HG02642 (cell line): ENCODE measurements around the gene UBE2G1.
A peak's percentile ranks its signal among the peaks of the same experiment; 100 is the strongest.

Experiments
- ATAC-seq: cut with Tn5 transposase; IDR thresholded peaks from one replicate; pipeline ENCODE4 v1.9.1; 2021; ENCODE audit warnings: mild to moderate bottlenecking; ENCODE audit not compliant: unreplicated experiment, poor library complexity

Gene UBE2G1

DNA sequence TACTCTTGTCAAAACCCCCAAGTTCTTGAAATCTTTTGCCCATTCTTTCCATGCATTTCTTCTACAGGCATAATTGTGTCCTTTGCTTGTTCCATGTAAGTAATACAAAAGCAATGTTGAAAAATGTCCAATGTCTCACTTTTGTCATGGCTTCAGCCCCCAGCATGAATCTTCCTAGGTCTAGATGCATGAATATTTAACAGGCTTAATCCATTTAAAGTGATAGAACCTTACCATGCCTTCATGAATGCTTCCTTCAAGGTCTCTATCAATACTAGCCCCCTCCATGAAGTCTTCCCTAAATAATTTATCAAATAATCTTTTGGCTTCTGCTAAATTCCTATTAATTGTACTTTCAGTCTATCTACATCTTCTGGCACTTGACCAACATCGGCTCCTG is 56.6 kb downstream of the UBE2G1 start:
- ATAC-seq: no peak

DNA sequence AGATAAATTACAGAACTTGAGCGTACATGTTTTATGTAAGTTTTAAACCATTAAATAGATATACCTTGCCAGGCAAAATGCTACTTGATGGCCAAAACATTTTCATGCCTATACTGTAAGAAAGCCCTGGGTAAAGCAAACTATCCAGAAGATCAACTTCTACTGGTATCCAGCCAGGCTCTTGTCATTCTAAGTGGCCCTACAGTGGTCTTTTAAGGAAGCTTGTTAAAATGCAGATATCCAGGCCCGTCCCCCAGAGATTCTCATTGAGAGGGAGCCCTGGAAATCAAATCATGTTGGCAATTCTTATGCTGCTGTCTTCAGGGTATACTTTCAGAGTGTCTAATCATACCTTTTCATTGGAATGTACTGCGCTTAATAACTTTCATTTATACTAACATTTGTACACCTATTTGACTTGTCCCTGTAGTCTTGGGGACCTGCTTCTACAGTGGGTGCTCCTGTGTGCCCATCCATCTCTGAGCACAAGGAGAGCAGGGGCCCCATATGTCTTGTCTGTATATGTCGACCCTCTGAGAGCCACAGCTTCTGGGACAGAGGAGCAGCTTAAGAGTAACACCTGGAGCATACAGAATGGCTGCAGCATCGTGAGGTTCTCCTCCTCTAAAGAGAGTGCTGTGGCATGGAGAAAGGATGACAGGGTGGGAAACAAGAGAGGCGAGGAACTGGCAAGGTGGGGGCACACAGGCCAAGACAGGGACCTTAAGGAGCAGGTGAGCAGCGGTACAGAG is 59.1 kb downstream of the UBE2G1 start:
- no peak for ATAC-seq

DNA sequence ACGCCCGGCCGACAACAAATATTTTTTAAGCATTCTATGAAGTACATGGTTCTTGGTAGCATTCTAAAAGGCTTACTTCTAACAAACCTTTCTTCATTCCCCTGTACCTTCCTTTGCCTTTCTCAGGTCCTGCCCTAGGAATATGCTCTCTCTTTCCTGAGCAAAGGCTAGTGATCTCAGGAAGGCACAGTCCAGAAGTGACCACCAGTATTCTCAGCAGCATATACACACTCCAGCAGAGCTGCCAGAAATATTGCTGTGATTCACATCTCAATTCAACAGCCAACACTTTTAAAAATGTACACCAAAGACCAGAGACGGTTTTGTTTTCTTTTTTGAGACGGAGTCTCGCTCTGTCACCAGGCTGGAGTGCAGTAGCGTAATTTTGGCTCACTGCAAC is 61.3 kb downstream of the UBE2G1 start:
- ATAC-seq: no peak

DNA sequence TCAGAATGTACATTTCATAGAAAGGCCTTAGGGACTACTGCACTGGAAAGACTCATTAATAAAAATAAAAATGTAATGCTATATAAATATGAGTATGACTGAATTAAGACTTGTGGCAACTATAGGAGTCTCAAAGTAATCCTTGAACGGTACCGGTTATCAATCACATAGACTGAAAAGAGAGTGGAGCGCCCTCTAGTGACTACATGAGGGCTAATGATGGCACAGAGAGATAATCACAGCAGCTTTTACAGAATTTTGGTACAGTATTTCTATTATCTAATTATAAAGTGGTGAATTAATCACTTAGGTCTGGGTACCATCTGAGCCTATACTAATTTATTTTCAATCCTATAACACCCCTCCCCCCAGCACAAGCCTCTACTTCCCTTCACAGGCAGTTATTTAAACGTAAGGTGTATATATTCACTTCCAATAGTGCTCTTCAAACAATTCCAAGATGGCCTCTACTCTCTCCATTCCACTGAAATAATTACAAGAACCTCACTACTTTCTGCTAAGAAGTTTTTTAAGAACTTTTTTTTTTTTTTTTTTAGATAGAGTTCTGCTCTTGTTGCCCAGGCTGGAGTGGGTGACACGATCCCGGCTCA is 62.0 kb downstream of the UBE2G1 start:
- no peak for ATAC-seq

DNA sequence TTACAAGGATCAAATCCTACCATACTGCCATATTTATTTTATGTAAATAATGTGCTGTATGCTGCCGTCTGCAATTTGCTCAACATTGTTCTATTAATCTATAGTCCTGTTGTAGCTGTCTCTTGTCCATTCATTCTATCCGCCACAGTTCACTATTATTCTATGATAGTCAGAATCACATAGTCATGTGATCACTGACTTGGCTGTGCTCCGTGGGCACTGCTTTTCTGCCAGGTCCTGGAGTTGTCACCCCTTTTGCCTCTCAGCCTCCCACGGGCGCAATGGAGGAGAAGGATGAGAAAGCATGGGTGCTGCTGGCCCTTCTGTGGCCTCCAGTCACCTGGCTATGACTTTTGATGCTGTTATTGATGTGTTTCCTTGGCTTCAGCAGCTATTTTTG is 65.4 kb downstream of the UBE2G1 start:
- no peak for ATAC-seq

DNA sequence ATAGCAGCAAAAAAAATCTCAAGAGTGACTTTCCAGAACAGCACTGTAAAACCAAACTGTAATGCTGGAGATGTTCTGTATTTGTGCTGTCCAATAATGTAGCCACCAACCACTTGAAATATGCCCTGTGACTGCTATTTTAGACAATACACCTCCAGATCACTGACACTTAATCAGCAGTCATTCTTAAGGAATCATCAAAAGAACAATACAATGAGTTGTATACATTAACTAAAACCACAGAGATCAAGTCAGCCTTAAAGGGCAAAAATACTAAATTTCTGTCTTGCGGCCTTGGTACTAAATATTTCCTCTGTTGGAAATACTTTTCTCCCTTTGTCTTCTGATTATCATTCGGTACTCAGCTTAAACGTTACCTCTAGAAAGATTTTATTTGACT is 69.1 kb downstream of the UBE2G1 start:
- no peak for ATAC-seq

DNA sequence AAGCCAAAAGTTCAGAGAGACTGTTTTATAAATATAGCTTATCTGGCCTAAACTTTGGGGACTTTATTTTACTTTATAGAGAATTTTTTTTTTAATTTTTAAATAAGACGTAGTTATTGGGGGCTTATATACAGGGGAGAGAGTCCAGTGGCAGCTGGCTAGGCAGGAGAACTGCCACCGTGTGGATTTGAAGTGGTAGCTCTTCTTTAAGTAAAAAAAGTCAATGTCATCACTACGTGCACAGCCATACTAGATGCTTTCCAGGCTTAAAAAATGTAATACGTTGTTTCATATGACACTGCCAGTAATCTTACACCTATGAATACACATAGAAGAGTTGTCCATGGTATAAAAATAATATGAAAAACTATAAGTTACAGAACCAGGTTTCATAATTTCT is 70.8 kb downstream of the UBE2G1 start:
- no peak for ATAC-seq

DNA sequence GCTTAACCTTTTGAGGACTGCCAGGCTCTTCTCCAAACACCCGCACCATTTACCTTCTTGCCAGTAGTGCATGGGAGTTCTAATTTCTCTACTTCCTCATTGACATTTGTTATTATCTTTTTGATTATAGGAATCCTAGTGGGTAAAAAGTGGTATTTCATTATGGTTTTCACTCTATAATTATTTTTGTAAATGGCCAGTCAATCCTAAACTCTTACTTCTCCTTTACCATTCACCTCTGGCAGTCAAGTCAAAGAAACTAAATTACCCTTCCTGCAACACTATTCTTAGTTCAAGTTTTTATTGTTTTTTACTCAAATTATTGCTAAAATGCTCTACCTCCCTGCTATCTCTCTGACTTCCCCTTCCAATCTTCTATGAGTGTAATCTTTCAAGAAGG is 72.9 kb downstream of the UBE2G1 start:
- ATAC-seq: no peak

DNA sequence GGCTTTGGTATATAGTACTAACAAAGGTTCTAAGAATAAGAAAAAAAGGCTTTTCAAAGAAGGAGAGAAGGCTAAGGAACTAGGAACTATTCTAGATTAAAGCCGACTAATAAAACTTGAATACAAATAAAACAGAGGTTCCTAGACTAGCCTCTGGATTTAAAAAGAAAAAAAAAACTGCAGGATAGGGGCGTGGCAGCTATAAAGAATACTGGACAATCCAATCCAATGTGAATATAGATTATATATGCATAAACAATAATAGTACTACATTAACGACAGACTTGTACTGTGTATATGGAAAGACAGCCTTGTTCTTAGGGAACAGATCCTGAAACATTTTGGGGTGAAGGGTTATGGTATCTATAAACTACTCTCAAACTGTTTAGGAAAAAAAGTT is 78.8 kb downstream of the UBE2G1 start:
- no peak for ATAC-seq

DNA sequence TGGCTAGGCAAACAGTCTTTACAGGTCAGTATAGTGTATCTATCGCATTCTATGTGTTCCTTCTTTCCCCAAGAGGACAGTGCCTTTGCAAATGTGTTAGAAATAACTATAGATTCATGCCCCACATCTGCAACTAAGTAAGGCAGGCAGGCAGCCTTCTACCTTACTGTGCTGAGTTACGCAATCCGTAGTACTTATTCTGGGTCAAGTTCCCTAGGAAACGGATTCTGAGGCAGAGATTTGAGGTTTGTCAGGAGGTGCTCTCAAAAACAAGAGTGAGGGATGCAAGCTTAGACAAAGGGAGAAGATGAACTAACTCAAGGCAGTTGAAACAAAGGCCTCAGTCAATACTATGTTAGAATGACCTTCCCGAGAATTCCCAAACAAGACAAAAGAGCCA is 90.0 kb downstream of the UBE2G1 start:
- ATAC-seq: no peak

DNA sequence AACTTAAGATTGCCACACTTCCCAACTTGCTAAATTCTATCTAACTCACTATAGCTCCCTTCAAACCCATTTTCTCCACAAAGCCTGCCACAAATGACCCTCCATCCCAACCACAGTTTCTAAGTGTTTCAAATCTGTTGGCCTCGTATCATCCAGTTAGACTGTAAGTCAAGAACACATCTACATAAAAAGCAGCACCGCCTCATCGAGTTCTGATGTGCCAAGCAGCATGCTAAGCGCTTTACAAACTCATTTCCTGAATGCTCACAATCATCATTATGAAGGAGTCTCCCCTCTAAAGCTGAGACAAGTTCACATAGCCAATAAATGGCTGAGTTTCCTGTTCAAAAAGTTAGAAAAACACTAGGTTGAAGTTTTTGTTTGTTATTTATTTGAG is 93.5 kb downstream of the UBE2G1 start:
- no peak for ATAC-seq

DNA sequence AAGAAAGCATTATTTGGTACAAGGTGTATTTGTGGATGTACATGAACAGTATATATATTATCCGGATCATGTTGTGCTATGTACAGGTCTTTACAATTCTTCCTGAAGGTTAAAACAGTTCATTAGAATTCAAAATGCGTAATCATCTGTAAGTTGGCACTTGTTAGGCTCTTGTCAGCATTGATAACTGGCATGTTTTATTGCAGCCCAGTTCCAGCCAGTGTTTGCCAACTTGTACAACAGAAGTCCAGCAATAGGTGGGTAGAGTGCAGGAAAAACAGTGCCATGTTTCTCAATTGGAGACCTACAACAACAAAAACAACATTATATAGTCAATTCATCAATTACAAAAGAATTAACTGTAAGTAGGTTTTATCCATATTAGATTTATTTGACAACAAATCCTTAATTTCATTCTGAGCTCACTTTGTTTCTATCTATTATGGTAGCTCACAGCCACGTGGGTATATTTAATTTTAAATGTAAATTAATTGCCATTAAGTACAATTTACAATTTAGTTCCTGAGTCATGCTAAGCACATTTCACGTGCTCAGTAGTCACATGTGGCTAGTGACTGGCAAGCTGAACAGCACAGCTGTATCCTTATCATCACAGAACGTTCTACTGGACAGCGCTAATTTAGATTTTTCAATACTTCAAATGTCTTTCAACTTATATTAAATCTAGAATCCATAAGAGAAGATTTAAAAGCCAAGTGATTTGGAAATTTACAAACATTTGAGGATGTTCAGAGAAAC is 94.1 kb downstream of the UBE2G1 start:
- ATAC-seq: no peak

DNA sequence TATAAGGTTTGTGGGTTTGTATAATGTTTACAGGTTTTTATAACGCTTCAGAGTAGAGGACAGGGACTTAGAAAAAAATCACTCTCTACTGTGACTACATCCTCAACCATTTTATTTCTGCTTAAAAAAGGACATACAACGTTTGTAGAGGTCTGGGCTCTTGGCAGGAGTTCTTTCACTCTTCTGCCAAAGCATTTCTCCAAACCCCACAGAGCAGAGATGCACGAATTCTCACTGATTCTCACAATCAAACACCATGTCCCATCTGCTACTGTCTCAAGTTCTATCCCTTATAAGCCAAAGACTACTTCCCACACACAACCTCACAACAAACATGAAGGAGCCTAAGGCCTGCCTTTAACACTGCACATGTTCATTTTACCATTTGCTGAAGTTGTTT is 95.7 kb downstream of the UBE2G1 start:
- no peak for ATAC-seq

DNA sequence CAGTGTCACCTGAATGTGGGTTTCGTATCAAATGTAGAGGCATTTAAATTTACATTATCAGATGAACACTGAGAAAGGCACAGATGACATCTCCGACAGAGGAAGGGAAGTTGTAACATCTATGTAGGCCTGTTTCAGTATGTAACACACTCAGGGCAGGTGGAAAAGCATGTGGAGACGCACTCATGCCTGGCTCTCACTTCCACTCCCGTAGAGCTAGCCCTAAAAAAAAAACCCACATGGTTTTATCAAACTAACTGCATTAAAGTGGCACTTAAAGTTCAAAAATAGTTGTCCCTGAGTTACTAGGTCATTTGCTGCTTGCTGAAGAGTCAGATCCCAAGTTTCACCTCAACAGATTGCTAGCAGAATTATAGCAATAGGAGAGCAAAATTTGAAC is 96.6 kb downstream of the UBE2G1 start:
- no peak for ATAC-seq

DNA sequence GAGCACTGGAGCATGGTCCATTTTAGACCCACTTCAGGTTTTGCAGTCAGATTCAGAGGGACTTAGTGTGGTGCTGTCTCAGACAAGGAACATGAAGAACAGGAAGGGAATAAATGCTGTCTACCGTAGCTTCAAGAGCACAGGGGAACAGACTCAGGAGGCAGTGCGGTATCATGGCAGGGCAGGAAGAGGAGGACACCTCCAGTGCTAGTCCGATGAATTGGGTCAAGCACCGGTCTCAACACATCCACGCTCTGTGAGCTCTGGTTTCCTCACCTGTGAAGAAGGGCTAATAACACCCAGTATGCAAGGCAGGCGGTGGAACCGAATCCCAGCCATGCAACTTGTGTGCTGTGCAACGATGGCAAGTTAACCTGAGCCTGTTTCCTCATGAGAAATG is 99.1 kb downstream of the UBE2G1 start:
- ATAC-seq: no peak

DNA sequence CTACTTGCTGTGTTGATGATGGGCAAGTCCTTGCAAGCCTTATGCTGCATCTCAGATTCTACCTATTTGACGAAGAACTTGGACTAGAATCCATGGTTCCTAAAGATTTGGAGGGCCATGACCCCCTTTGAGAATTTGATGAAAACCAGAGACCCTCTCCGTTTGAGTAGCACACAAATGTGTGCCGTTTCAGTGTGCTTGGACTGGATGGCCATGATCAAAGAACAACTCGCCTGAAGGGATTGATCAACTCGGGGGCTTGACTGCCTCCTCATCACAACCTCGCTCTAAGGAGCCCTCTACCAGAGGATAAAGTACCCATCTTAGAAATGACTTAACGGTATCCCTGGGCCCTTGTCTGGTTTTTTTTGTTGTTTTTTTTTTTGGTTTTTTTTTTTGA is 99.9 kb downstream of the UBE2G1 start:
- no peak for ATAC-seq

DNA sequence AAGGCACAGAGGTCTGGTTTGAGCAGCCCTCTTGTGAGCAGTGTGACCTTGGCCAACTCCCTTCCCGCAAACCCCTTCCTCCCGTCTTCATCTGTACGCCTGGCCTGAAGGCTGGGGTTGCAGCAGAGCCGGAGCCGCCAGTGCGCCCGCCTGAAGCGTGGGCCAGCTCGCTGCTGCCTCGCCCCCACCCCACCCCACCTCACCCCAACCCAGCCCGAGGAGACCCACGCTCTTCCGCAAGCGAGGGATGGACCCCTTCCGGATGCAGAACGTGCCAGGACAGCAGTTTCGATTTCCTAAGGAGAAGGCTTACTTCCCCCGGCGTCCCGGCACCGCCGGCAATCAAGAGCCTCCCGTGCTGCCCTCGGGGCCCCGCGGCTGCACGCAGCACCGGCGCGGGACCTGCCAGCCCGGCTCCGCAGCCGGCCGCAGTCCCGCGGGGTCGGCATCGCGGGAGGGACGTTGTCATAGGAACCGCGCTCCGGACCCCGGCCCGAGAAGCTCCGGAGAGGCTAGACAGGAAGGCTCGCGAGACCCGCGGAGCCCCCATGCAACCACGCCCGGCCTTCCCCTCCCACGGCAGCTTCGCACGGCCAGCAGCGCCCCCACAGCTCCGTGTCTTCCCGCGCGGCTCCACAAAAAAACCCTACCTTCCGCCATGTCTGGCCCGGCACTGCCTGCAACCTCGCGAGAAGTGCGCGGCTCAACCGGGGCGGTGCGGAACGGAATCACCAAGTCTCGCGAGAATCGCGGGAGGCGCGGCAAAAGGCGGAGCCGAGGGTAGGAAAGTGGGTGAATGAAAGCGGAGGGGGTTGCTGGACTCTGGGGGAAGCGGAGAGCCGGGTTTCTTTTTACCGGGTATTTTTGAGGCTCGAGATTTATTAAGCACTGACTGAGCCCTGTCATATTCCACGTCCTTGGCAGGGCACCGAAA is 102.9 kb downstream of the UBE2G1 start, which contains the start of gene ANKFY1:
ANKFY1 (minus strand) TSS at position 698 of the 934 bp plus-strand sequence; CDS start at position 660, 38 bp downstream.
- ATAC-seq: peak; percentile 84

DNA sequence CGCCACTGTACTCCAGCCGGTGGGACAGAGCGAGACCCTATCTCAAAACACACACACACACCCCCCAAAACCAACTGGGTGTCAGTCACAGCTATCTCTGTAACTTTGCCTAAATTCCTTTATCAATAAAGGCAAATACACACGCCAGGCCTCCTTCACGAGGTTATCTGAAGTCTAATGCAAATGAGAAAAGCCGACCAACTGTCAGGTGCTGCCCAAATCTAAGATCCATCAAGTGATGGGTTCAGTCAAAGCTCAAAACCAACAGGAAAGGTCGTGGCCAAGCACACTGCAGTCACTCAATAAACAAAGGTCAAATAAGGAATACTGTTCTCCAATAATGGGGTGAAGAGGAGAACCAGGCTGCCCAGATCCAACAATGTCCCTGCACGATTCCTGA is 103.8 kb downstream of the UBE2G1 start:
- ATAC-seq: no peak

DNA sequence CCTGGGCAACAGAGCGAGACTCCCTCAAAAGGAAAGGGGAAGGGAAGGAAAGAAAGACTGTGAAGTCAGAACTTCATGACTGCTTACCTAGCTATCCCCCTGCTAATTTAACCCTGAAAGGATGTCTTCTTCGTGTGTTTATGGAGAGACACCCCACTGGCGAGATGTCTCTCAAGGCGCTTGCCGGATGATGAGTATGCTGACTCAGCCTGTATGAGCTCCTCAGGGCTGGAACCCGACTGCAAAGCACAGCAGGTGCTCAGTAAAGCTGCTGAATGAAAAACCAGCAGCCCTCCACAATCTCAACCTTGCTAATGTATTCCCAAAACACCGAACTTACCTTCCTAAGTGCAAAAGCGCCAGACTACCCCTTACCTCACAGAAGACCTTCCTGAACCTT is 105.0 kb downstream of the UBE2G1 start:
- ATAC-seq: no peak

DNA sequence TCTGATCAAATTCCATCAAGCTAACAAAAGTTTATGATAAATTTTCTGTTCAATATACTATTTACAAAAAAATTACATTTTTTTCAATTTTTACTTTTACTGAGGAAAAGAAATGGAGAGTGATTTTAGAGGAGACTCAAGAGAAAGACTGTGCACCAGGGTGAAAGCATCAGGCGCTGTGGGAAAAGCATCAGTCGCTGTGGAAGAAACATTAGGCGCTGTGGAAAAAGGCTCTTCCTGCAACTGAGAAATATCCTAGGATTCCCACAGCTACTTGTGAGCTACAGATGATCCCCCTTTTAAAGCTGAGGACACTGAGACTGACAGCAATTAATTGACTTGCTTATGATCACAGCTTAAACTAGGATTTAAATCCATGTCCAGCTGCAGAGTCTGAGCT is 107.6 kb downstream of the UBE2G1 start:
- no peak for ATAC-seq
